LNCaP clone FGC (cell line): ENCODE results near the gene FFAR3.

Experiments
- DNase-seq: peaks from one replicate; pipeline ENCODE4 v3.0.0-alpha.2; 2011; ENCODE audit warnings: low read depth
- H3K4me3 ChIP-seq: 2 replicates; pipeline ENCODE4 v1.5.1; 2011; ENCODE audit warnings: mild to moderate bottlenecking, low read depth, low read length, control low read depth
- CTCF ChIP-seq: IDR thresholded peaks from 2 replicates; pipeline ENCODE4 v1.5.1; 2012; ENCODE audit warnings: mild to moderate bottlenecking; ENCODE audit not compliant: control insufficient read depth, insufficient read depth; ENCODE audit errors: extremely low read depth

Gene FFAR3

DNA sequence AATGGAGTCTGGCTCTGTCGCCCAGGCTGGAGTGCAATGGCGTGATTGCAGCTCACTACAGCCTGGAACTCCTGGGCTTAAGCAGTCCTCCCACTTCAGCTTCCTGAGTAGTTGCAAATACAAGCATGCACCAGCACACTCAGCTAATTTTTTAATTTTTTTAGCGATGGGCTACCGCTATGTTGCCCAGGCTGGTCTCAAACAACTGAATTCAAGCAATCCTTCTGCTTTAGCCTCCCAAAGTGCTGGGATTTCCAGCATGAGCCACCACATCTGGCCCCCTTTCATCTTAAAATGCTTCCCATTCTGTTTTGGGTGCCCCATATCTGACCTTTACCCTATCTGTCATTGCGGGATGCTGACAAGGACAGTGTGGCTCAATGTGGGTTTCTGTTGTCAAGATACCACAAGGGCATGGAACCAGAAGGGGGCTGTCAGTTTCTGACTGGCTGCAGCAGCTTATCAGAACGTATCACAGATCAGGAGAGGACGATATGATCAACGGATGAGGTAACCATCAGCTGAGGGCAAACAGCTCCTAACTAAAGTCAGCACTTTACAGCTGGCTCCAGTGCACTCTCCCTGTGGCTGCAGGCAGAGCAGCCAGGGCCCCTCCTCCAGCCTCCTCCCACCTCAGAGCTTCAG is 45.0 kb downstream of the FFAR3 start:
- no peak overlapping the region for H3K4me3 ChIP-seq
- no peak for DNase-seq
- no peak for TF ChIP-seq CTCF

DNA sequence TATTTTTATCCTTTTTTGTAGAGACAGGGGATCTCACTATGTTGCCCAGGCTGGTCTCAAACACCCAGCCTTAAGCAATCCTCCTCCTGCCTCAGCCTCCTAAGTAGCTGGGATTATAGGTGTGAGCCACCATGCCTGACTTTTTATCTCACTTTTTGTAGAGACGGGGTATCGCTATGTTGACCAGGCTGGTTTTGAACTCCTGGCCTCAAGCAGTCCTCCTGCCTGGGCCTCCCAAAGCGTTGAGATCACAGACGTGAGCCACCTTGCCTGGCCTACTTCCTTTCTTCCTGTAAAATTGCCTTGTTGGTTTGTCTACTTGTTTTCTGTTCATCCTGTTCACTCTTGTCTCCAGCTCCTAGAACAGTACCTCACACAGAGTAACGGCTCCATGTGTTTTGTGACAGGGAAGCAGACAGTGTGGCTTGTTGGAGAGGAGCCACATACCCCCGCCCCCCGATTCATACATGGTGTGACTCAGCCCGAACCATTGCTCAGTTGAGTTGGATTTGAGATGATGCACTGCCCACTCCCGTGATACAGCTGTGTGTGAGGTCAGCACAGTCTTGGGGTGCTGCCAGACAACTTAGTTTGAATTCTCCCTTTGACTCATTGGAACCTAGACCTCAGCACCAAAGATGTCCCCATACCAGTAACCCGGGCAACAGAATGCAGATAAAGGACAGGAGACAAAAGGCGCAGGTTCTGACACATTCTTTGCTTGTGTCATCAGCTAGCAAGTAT is 46.8 kb downstream of the FFAR3 start:
- no peak for DNase-seq
- H3K4me3 ChIP-seq: no peak overlapping the region
- TF ChIP-seq CTCF: no peak

DNA sequence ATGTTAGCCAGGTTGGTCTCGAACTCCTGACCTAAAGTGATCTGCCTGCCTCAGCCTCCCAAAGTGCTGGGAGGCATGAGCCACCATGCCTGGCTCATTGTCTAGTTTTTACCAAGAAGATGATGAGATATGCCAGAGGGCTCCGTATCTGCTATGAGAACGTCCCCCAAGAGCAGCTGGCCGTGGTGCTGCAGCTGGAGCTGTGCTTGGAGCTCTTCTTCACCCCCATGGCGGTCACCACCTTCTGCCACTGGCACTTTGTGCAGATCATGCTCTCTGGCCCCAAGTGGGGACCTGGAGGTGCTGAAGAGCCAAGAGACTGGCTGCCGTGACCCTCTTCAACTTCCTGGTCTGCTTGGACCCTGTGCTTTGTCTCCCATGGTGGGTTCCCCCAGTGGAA is 49.4 kb downstream of the FFAR3 start:
- DNase-seq: no peak
- no peak for TF ChIP-seq CTCF
- H3K4me3 ChIP-seq: no peak overlapping the region

DNA sequence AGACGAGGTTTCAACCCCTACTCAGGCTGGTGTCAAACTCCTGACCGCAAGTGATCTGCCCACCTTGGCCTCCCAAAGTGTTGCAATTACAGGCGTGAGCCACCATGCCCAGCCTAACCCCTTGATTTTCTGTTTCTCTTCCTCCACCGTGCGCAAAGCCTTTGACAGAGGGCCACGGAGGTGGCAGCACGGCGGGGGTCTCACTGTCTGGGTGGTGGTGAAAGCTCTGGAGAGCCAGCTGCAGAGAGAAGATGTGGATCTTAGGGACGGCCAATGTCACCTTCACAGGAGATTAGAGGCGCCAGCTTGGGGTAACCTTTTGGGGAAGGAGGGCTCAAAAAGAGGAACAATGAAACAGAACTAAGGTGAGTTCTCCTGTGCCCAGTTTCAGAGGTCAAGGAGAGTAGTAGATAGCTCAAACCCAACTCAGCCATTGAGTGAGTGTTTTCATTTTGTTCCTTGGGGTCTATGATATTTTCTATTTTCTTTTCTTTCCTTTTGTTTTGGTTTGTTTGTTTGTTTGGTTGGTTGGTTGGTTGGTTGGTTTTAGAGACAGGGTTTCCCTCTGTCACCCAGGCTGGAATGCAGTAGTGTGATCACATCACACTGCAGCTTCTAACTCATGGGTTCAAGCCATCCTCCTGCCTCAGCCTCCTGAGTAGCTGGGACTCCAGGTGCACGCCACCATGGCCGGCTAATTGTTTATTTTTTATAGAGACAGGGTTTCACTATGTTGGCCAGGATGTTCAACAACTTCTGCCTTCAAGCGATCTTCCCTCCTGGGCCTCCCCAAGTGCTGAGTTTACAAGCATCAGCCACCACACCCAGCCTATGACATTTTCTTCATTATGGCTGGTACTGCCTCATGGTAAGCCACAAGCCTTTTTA is 50.3 kb downstream of the FFAR3 start:
- no peak for DNase-seq
- TF ChIP-seq CTCF: no peak
- no peak overlapping the region for H3K4me3 ChIP-seq

GRCh38 chr19:35409191-35409590 is 50.9 kb downstream of the FFAR3 start:
- no peak for DNase-seq
- H3K4me3 ChIP-seq: no peak overlapping the region
- TF ChIP-seq CTCF: no peak
